Mucosa of stomach (tissue), 1 donor: Measurements from ENCODE around the gene ZNF584.
A peak's percentile ranks its signal among the peaks of the same experiment; 100 is the strongest.
"Not testable (repeated sequence)": the region's sequence is repeated elsewhere in the genome, so short reads cannot be mapped to it uniquely, and the experiment has no call there.

Source experiments
- H3K27me3 ChIP-seq: one replicate; pipeline ENCODE4 v1.7.0; 2013; ENCODE audit warnings: mild to moderate bottlenecking, low read length; ENCODE audit not compliant: control insufficient read depth, insufficient read depth
- H3K36me3 ChIP-seq: one replicate; pipeline ENCODE4 v1.7.0; 2013; ENCODE audit warnings: low read length; ENCODE audit not compliant: control insufficient read depth, insufficient read depth
- H3K4me1 ChIP-seq: one replicate; pipeline ENCODE4 v1.7.0; 2013; ENCODE audit warnings: mild to moderate bottlenecking, low read length; ENCODE audit not compliant: control insufficient read depth, insufficient read depth
- H3K4me3 ChIP-seq: one replicate; pipeline ENCODE4 v1.7.0; 2013; ENCODE audit warnings: low read length
- H3K9ac ChIP-seq: one replicate; pipeline ENCODE4 v1.7.0; 2013; ENCODE audit warnings: mild to moderate bottlenecking, low read length, moderate library complexity
- H3K9me3 ChIP-seq: one replicate; pipeline ENCODE4 v1.7.0; 2013; ENCODE audit warnings: mild to moderate bottlenecking, low read length, moderate library complexity; ENCODE audit not compliant: control insufficient read depth
- donor health status: Pancreatic carcinoma.

ZNF584 gene

GRCh38 chr19:58408152-58409009 is at the start of gene ZNF584:
ZNF584 (plus strand) TSS chr19:58408649; CDS start chr19:58409148, 499 bp downstream.
- peak within 1 kb of the TSS; percentile 74 for H3K4me3 ChIP-seq
- H3K27me3 ChIP-seq, result no peaks in the 10 kb centered on the region
- peak within 1 kb of the TSS; percentile 76 for H3K9ac ChIP-seq
- no peaks in the 10 kb centered on the region for H3K9me3 ChIP-seq
- no peaks in the 10 kb centered on the region for H3K36me3 ChIP-seq
- peaks cover 22% of the 10 kb centered on the region for H3K4me1 ChIP-seq

DNA sequence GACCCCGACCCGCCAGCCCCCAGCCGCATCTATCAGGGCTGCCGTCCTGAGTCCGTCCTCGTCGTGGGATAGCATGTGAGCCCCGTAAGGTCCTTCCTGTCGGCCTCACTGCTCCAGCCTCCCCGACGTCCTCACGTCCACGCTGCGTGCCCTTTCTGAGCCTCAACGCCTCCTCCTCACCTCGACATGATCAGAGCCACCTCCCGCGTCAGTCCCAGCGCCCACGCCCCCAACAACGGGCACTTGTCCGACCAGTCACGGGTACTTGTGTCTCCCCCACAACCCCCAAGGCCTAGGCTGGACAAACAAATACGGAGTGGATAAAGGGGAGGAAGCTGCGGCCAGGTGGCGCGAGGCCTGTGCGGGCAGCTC is 46.6 kb upstream of the ZNF584 start:
- peak overlapping the region; percentile 96 for H3K4me3 ChIP-seq
- peaks cover 7% of the 10 kb centered on the region for H3K27me3 ChIP-seq
- H3K36me3 ChIP-seq, result no peaks in the 10 kb centered on the region
- peaks cover 6% of the 10 kb centered on the region for H3K4me1 ChIP-seq
- H3K9ac ChIP-seq, result peak overlapping the region; percentile 91
- H3K9me3 ChIP-seq, result no peaks in the 10 kb centered on the region

DNA sequence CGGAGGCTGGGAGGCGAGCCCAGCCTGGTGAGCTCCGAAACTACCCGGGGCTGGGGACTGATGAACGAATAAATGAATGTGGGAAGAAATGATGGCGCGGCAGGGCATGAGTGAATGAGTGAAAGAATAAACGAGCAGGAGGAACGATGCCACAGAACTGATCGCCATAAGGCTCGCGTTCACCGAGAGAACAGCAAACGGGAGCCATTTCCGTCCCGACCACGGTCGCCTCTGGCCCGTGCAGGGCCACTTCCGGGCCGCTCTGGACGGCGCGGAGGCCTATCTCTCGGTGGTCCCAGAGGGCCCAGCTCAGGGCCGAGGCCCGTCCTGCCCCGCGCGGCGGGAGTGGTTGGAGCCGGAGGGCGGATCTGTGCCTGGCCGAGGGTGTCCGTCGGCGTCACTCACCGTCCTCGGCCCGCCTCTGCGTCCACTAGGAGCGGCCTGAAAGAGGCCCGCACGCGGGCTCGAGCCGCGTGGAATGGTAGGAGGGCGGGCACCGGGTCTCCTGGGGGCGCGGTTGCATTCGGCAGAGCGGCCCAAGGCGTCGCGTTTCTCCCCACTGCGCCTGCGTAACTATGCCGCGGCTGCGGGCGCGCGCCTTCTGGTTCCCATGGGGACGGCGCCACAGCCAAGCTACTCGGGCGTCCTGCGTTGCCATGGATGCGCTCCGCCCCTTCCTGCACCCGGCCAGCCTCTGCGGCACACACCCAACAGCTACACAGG is 46.0 kb upstream of the ZNF584 start, which contains the start of gene ZNF497:
TSS of gene ZNF497 (minus strand) at position 480 of the 723 bp plus-strand sequence. CDS start 5,116 bp downstream, outside the sequence.
- no peaks in the 10 kb centered on the region for H3K36me3 ChIP-seq

GRCh38 chr19:58364146-58364545 is 44.3 kb upstream of the ZNF584 start:
- H3K27me3 ChIP-seq, result no peaks in the 10 kb centered on the region
- H3K9me3 ChIP-seq, result no peaks in the 10 kb centered on the region
- H3K9ac ChIP-seq, result no peak overlapping the region
- no peak overlapping the region for H3K4me3 ChIP-seq
- H3K36me3 ChIP-seq, result no peaks in the 10 kb centered on the region
- peaks cover 6% of the 10 kb centered on the region for H3K4me1 ChIP-seq

More for the DNA sequence above, 46.0 kb upstream of the ZNF584 start, which contains the start of gene ZNF497:
- no peaks in the 10 kb centered on the region for H3K9me3 ChIP-seq
- peak within 1 kb of the TSS; percentile 91 for H3K9ac ChIP-seq
- H3K4me1 ChIP-seq, result peaks cover 6% of the 10 kb centered on the region
- H3K4me3 ChIP-seq, result peak within 1 kb of the TSS; percentile 96
- H3K27me3 ChIP-seq, result peaks cover 4% of the 10 kb centered on the region

DNA sequence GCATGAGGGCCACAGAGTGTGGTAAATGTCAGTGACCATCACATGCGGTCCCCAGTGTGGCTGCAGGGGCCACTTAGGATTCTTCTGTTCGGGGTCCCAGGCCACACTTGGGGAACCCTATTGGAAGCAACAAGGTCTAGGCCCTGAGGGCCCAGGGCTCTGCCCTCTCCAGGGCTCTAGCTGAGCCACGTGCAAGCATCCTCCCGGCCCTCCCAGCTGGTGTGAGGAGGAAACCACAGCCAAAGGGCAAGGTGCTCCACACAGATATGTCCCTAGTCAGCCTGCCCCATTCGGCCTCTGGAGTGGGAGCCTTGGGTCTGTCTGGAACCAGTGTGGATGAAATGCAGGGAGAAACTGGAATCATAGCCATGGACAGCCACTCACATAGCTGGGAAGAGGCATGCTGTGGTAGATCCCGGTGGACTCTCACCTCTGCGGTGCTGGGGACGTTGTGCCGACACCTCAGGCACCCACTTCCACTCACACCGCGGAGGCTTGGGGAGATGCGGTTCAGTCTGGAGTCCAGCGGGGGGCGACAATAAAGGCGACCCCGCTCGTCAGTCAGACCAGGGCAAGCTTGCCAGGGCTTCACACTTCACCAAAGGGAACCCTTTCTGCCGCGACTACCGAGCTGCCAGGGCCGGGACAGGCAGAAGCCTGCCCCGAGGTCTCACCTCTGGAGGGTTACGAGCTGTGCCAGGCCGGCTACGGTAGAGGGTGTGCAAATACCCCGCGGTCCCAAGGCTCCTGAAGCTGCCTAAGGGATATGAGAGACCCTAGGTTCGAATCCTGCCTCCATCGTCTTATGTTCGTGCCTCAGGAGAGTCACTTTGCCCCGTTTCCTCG is 41.6 kb upstream of the ZNF584 start:
- Histone ChIP-seq H3K4me1 (peaks cover 2% of the 10 kb centered on the region), H3K9ac (no peak overlapping the region), H3K4me3 (no peak overlapping the region), H3K9me3 (no peaks in the 10 kb centered on the region), H3K27me3 (no peaks in the 10 kb centered on the region), H3K36me3 (no peaks in the 10 kb centered on the region)

DNA sequence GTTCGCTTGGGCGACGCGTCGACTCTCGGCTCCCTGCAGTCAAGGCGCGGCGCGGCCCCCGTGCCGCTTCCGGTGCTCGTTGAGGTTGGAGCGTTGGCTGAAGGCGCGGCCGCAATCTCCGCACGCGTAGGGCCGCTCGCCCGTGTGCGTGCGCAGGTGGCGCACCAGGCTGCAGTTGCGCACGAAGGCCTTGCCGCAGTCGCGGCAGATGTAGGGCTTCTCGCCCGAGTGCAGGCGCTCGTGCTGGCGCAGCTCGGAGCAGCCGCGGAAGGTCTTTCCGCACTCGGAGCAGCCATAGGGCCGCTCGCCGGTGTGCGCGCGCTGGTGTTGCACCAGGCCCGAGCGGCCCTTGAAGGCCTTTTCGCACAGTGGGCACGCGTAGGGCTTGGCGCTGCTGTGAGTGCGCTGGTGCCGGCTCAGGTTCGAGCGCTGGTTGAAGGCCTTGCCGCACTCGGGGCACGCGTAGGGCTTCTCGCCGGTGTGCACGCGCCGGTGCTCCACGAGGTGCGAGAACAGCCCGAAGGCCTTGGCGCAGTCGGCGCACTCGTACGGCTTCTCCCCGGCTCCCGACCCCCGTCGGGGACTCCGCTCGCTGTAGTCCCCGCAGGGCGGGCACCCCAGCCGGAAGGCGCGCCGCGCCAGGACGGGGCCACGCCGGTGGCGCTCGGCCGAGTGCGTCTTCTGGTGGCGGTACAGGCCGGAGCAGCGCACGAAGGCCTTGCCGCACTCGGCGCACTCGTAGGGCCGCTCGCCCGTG is 40.6 kb upstream of the ZNF584 start:
- no peaks in the 10 kb centered on the region for H3K36me3 ChIP-seq
- no peaks in the 10 kb centered on the region for H3K9me3 ChIP-seq
- no peak overlapping the region for H3K9ac ChIP-seq
- no peak overlapping the region for H3K4me3 ChIP-seq
- H3K27me3 ChIP-seq, result no peaks in the 10 kb centered on the region
- no peaks in the 10 kb centered on the region for H3K4me1 ChIP-seq

- H3K4me1 ChIP-seq, result no peaks in the 10 kb centered on the region
- H3K4me3 ChIP-seq, result no peak overlapping the region
Observed at GRCh38 chr19:58368561-58369360, 39.7 kb upstream of the ZNF584 start.

GRCh38 chr19:58372311-58373133 is 35.9 kb upstream of the ZNF584 start:
- Histone ChIP-seq H3K9ac (no peak overlapping the region), H3K9me3 (no peaks in the 10 kb centered on the region), H3K36me3 (no peaks in the 10 kb centered on the region), H3K27me3 (no peaks in the 10 kb centered on the region), H3K4me1 (no peaks in the 10 kb centered on the region), H3K4me3 (no peak overlapping the region)

More at GRCh38 chr19:58368561-58369360, 39.7 kb upstream of the ZNF584 start:
- no peaks in the 10 kb centered on the region for H3K27me3 ChIP-seq
- no peaks in the 10 kb centered on the region for H3K36me3 ChIP-seq
- H3K9ac ChIP-seq, result no peak overlapping the region
- H3K9me3 ChIP-seq, result no peaks in the 10 kb centered on the region

DNA sequence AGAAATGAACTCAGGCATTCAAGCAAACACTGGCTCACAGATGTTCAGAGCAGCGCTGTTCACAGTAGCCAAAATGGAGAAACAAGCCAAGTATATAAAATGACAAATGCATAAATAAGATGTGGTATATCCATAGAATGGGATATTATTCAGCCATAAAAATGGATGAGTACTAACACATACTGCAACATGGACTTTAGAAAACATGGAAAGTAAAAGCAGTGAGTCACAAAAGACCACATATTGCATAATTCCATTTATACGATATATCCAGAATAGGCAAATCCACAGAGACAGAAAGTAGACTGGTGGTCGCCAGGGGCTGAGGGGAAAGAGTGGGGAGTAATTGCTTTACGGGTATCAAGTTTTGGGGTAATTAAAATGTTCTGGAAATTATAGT is 34.2 kb upstream of the ZNF584 start:
- no peaks in the 10 kb centered on the region for H3K27me3 ChIP-seq
- H3K9me3 ChIP-seq, result no peaks in the 10 kb centered on the region
- H3K4me1 ChIP-seq, result no peaks in the 10 kb centered on the region
- H3K9ac ChIP-seq, result no peak overlapping the region
- H3K4me3 ChIP-seq, result no peak overlapping the region
- H3K36me3 ChIP-seq, result no peaks in the 10 kb centered on the region

DNA sequence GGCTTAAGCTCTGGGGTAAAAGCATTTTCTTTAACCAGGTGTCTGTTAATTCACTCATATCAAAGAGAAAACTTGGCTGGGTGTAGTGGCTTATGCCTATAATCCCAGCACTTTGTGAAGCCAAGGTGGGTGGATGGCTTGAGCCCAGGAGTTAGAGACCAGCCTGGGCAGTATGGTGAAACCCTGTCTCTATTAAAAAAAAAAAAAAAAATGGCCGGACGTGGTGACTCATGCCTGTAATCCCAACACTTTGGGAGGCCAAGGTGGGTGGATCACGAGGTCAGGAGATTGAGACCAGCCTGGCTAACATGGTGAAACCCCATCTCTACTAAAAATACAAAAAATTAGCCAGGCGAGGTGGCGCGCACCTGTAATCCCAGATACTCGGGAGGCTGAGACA is 31.7 kb upstream of the ZNF584 start:
- not testable (repeated sequence) for H3K4me3 ChIP-seq, H3K9me3 ChIP-seq, H3K9ac ChIP-seq, H3K36me3 ChIP-seq, H3K27me3 ChIP-seq, H3K4me1 ChIP-seq
